GM23338 (cell line): Measurements from ENCODE around the gene TRAF3. TPM values are rescaled to one million over a fixed set of nuclear protein-coding genes. Genes with fewer than 3 reads are reported as not detected.

Experiments
- ATAC-seq: fragments of 200-7000 bp; cut with Tn5 transposase; 3 replicates; pipeline ENCODE4 v1.9.1; 2020
- DNase-seq: peaks from one replicate; pipeline ENCODE4 v3.0.0-alpha.2; 2015; ENCODE audit warnings: low spot score
- H2AFZ ChIP-seq: fragments of 200-600 bp; sonication (generic); 2 replicates; pipeline ENCODE4 v1.8.0; 2016; ENCODE audit warnings: antibody characterized with exemption, mild to moderate bottlenecking, moderate library complexity
- H3F3A ChIP-seq: fragments of 200-600 bp; sonication (generic); replicated peaks from 2 replicates; pipeline ENCODE4 v1.8.0; 2017; ENCODE audit warnings: antibody characterized with exemption, mixed run types, low read depth
- H3K27ac ChIP-seq: fragments of 200-600 bp; sonication (generic); 2 replicates; pipeline ENCODE4 v1.6.1; 2016; ENCODE audit warnings: low read depth
- H3K27me3 ChIP-seq: fragments of 200-600 bp; sonication (generic); 2 replicates; pipeline ENCODE4 v1.8.0; 2016; ENCODE audit warnings: mild to moderate bottlenecking, mixed run types, moderate library complexity; ENCODE audit not compliant: insufficient read depth
- H3K36me3 ChIP-seq: fragments of 200-600 bp; sonication (generic); 2 replicates; pipeline ENCODE4 v1.8.0; 2016; ENCODE audit warnings: mild to moderate bottlenecking; ENCODE audit not compliant: insufficient read depth
- H3K4me1 ChIP-seq: fragments of 200-600 bp; sonication (generic); 2 replicates; pipeline ENCODE4 v1.8.0; 2016; ENCODE audit warnings: mild to moderate bottlenecking, moderate library complexity; ENCODE audit not compliant: insufficient read depth
- H3K4me2 ChIP-seq: fragments of 200-600 bp; sonication (generic); 2 replicates; pipeline ENCODE4 v1.7.1; 2017; ENCODE audit warnings: mixed run types
- H3K4me3 ChIP-seq: fragments of 200-600 bp; sonication (generic); 2 replicates; pipeline ENCODE4 v1.6.1; 2016; ENCODE audit warnings: mixed run types
- H3K79me2 ChIP-seq: fragments of 200-600 bp; sonication (generic); replicated peaks from 2 replicates; pipeline ENCODE4 v1.8.0; 2017; ENCODE audit warnings: mild to moderate bottlenecking; ENCODE audit not compliant: insufficient read depth
- H3K9me2 ChIP-seq: fragments of 200-600 bp; sonication (generic); 2 replicates; pipeline ENCODE4 v1.8.0; 2017; ENCODE audit not compliant: insufficient read depth
- H4K20me1 ChIP-seq: fragments of 200-600 bp; sonication (generic); replicated peaks from 2 replicates; pipeline ENCODE4 v1.8.0; 2017; ENCODE audit warnings: mild to moderate bottlenecking; ENCODE audit not compliant: insufficient read depth
- H3K27ac Mint-ChIP-seq: 2 replicates; pipeline ENCODE4 v1.8.0; 2020; ENCODE audit warnings: inconsistent platforms, mild to moderate bottlenecking, moderate library complexity, mixed read lengths
- H3K27me3 Mint-ChIP-seq: 3 replicates; pipeline ENCODE4 v1.8.0; 2022; ENCODE audit warnings: low read depth, mild to moderate bottlenecking, moderate library complexity, mixed read lengths, inconsistent platforms; ENCODE audit not compliant: insufficient read depth, poor library complexity
- H3K36me3 Mint-ChIP-seq: 3 replicates; pipeline ENCODE4 v1.8.0; 2021; ENCODE audit warnings: low read depth, mild to moderate bottlenecking, inconsistent platforms, moderate library complexity, mixed read lengths
- H3K4me1 Mint-ChIP-seq: 3 replicates; pipeline ENCODE4 v1.8.0; 2020; ENCODE audit warnings: mild to moderate bottlenecking, inconsistent platforms, mixed read lengths
- H3K4me3 Mint-ChIP-seq: 3 replicates; pipeline ENCODE4 v1.8.0; 2021; ENCODE audit warnings: moderate library complexity, mild to moderate bottlenecking, inconsistent platforms, mixed read lengths
- H3K9me3 Mint-ChIP-seq: 3 replicates; pipeline ENCODE4 v1.8.0; 2020; ENCODE audit warnings: moderate library complexity, mild to moderate bottlenecking, inconsistent platforms, mixed read lengths
- CTCF ChIP-seq, 2 experiments: fragments of 200-600 bp in 1 of 2; sonication (generic) in 1 of 2; conservative IDR thresholded peaks; 2 replicates each; pipeline versions ENCODE4 v1.5.1 to v1.6.1; 2016 to 2017; ENCODE audit warnings: antibody characterized with exemption in 2 of 2, low read depth in 2 of 2, mild to moderate bottlenecking in 2 of 2, moderate library complexity in 1 of 2
- EZH2 ChIP-seq: fragments of 200-600 bp; sonication (generic); IDR thresholded peaks from one replicate; pipeline ENCODE4 v1.8.0; 2017; ENCODE audit warnings: antibody characterized with exemption, mild to moderate bottlenecking, low read depth; ENCODE audit not compliant: unreplicated experiment
- NANOG ChIP-seq: IDR thresholded peaks from 2 replicates; pipeline ENCODE4 v1.6.1; 2016; ENCODE audit warnings: antibody characterized with exemption, borderline replicate concordance
- REST ChIP-seq: IDR thresholded peaks from one replicate; pipeline ENCODE4 v1.6.1; 2018; ENCODE audit warnings: antibody characterized with exemption; ENCODE audit not compliant: unreplicated experiment
- ZNF114 ChIP-seq: fragments of 250-450 bp; sonication (Bioruptor Pico); IDR thresholded peaks from 2 replicates; pipeline ENCODE4 v1.5.0; 2020; ENCODE audit warnings: mild to moderate bottlenecking, moderate library complexity
- ZNF462 ChIP-seq: fragments of 250-450 bp; sonication (Bioruptor Pico); IDR thresholded peaks from 2 replicates; pipeline ENCODE4 v1.5.0; 2020; ENCODE audit warnings: mild to moderate bottlenecking, moderate library complexity
- polyA plus RNA-seq: library from polyadenylated mRNA; unstranded; fragments of >200 nt; fragmentation: Nextera tagmentation; extraction: Ambion mirVana; gene quantifications from 2 replicates; pipeline ENCODE4 v1.2.1, GENCODE V29; 2016
- total RNA-seq: library from RNA; depleted of rRNA; stranded (reverse); fragments of >200 nt; shearing (Covaris generic); gene quantifications from 2 replicates; pipeline ENCODE4 v1.2.3, GENCODE V29; 2014

Gene TRAF3
- total and polyA plus RNA-seq, 2 experiments from 2014 or later = 3.7 to 9.3 TPM

- peaks cover 54% of the 10 kb centered on the region for H3K79me2 ChIP-seq
- H3K4me3 Mint-ChIP-seq = no peak overlapping the region
- peak overlapping the region; percentile 64; the same call in 1 of the 2 replicates for H3K4me2 ChIP-seq
- ATAC-seq (no peak), DNase-seq (no peak)
- no peak for TF ChIP-seq ZNF462 (CRISPR knock-in tag)
- H4K20me1 ChIP-seq = no peaks in the 10 kb centered on the region
- no peak overlapping the region for H3K4me3 ChIP-seq
- H3K27me3 ChIP-seq = peaks cover 15% of the 10 kb centered on the region
- peaks cover 37% of the 10 kb centered on the region for H3K4me1 Mint-ChIP-seq
- H3K27ac ChIP-seq = no peak overlapping the region
- no peaks in the 10 kb centered on the region for H3K9me3 Mint-ChIP-seq
- no peak overlapping the region for H3K27ac Mint-ChIP-seq
- H3F3A ChIP-seq = peaks cover 7% of the 10 kb centered on the region
- H2AFZ ChIP-seq = no peak overlapping the region
- peaks cover 30% of the 10 kb centered on the region for H3K4me1 ChIP-seq
- no peaks in the 10 kb centered on the region for H3K36me3 Mint-ChIP-seq
- no peaks in the 10 kb centered on the region for H3K9me2 ChIP-seq
- no peaks in the 10 kb centered on the region for H3K36me3 ChIP-seq
- H3K27me3 Mint-ChIP-seq = peaks cover 14% of the 10 kb centered on the region
These were observed 3.8 kb downstream of the TRAF3 start for GRCh38 chr14:102781063-102781462.

- no peak overlapping the region for H3K27ac ChIP-seq
- H3K4me1 ChIP-seq = peaks cover 30% of the 10 kb centered on the region
- H3K27me3 Mint-ChIP-seq = peaks cover 12% of the 10 kb centered on the region
- no peak for ATAC-seq
- no peaks in the 10 kb centered on the region for H3K9me2 ChIP-seq
- H3F3A ChIP-seq = no peaks in the 10 kb centered on the region; the same call in 1 of the 2 replicates
- no peak overlapping the region for H3K4me2 ChIP-seq
- H3K36me3 ChIP-seq = no peaks in the 10 kb centered on the region
- H3K79me2 ChIP-seq = peaks cover 70% of the 10 kb centered on the region
- no peaks in the 10 kb centered on the region for H4K20me1 ChIP-seq
- no peaks in the 10 kb centered on the region for H3K9me3 Mint-ChIP-seq
- no peak overlapping the region for H3K4me3 ChIP-seq
- no peaks in the 10 kb centered on the region for H3K36me3 Mint-ChIP-seq
- DNase-seq = no peak
- peaks cover 14% of the 10 kb centered on the region for H3K27me3 ChIP-seq
- peaks cover 37% of the 10 kb centered on the region for H3K4me1 Mint-ChIP-seq
- no peak overlapping the region for H3K4me3 Mint-ChIP-seq
- no peak overlapping the region for H3K27ac Mint-ChIP-seq
- no peak overlapping the region for H2AFZ ChIP-seq
- TF ChIP-seq EZH2 (no peak), CTCF (conservative IDR thresholded peaks at IDR 0.05; ENCODE audit: low read depth in 2 of 2) (no peak), ZNF114 (no peak), NANOG (no peak), REST (no peak)
These were observed 5.7 kb downstream of the TRAF3 start for GRCh38 chr14:102782974-102783373.
